Activated effector memory CD4-positive, alpha-beta T cell treated with Interleukin-2 at 50 U/mL for 16 hours (primary cell): ENCODE measurements around the gene ANKRD24.
"Not testable (repeated sequence)": the region's sequence is repeated elsewhere in the genome, so short reads cannot be mapped to it uniquely, and the experiment has no call there.

Experiments used
- DNase-seq: peaks from one replicate; pipeline ENCODE4 v3.0.0-alpha.2; 2020

ANKRD24 gene

DNA sequence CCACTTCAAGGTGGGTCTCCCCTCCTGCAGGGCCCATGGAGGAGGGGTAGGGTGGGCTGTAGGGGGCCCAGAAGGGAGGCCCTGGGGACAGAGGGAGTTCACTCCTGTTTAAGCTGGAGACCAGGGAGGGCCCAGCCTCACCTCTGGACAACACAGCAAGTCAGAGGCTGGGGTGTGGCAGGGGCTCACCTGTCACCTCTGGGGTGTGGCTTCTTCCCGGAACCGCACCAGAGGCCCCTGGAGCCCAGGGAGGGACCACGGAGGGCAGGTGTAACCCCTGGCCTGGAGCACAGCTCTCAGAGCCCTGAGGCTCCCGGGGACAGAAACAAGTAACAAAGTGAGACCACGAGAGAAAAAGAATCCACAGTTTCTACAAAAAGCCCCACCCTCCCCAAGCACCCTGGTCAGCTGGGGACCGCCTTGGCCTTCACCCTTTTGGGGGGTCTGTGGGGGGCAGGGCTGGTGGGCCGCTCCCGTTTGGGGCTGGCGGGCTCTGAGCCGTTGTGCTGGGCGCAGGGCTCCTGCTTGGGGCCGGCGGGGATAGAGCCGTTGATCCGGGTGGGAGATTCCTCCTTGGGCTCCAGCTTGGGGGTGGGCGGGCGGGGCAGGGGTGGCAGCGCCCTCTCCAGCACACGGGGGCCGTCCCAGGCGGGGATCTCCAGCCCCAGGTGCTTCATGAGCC, 8.1 kb upstream of the ANKRD24 start:
- DNase-seq, result no peak

DNA sequence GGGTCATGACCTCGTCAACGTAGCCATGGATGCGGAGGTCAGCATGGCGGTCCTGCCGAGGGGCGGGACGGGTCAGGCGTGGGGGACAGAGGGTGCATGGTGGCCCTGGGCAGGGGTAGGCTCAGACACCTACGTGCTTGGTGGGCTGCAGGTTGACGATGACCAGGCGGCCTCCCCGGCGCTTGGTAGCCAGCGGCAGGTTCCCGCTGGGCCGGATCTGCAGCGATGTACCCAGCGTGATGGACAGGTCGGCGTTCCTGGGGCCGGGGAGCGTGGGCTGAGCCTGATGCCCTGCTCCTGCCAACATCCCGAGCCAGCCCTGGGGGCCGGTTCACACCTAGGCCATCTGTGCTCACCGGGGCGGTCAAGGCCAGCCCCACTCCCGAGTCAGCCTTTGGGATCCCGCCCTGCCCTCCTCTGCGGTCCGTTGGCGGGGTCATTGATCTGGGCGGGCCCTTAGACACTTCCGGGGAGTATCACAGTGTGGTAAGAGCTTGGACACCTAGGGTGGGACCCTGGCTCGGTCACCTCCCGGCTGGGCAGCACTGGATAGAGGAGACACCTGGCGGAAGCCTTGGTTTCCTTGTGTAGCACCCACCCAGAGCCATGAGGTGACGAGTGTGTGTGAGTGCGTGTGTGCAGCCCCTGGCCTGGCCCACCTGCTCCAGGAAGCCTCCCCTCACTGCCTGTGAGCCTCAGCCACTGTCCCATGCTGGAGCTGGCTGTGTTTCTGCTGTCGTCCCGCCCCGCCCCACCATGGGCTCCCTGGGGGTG, 7.4 kb upstream of the ANKRD24 start:
- DNase-seq, result no peak

DNA sequence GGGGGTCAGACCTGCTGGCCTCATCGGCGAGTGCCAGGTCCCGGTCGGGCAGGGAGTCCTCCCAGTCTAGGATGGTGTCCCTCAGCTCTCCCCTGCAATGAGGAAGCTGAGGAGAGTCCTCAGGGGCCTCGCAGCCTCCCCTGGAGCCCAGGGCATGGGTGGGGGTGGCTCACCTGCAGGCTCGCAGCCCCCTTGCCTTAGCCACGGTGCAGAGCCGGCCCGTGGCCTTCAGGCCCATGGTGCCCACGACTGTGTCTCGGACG, 6.9 kb upstream of the ANKRD24 start:
- no peak for DNase-seq

DNA sequence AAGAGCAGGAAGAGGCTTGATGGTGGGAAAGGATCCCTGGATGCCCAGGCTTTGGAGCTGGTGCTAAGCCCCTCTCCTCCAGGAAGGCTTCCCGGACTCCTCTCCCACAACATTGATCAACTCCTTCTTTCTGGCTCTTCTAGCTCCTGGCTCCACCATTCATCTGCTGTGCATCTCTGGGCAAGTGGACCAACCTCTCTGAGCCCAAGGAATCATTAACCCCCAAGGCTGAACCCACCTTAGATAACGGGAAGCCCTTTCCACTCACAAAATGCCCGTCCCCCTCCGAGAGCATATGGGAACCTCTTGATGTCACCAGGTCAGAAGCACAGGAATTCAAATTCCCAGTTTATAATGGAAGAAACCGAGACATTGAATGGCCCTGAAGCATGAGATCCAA, 5.3 kb upstream of the ANKRD24 start:
- DNase-seq, result no peak

DNA sequence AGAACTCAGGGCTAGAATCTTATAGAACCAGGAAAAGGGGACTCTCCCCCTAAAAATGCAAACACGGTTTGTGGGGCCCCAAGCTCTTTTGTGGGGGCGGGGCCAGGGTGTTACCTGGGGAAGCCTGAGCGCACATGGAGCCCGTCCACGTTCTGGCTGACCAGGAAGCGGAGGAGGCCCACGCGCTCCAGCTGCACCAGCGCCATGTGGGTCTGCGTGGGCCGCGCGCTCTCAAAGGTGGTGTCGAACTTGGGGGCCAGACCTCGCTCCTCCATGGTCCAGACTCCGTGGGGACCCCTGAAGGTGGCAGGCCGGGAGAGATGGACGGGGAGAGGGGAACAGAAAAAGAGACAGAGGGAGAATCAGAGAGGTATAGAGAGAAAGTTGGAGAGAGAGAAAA, 3.5 kb upstream of the ANKRD24 start:
- DNase-seq, result no peak

DNA sequence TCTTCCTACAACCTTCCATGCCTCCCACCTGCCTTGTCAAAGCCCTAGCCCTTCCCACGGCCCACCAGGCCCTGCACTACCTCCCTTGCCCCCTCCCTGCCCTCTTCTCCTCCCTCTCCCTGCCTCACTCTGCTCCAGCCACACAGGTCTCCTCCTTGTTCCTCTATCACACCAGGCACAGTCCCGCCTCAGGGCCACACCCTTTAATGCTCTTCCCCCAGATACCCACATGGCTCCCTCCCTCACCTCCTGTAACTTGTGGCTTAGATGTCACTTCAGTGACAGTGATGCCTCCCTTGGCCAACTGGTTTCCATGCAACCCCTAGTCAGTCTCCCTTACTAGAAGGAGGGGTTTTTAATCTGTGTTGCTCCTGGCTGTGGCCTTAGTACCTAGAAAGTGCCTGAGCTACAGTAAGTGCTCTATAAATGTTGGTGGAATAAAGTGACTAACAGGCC, 1.4 kb upstream of the ANKRD24 start:
- DNase-seq, result no peak

DNA sequence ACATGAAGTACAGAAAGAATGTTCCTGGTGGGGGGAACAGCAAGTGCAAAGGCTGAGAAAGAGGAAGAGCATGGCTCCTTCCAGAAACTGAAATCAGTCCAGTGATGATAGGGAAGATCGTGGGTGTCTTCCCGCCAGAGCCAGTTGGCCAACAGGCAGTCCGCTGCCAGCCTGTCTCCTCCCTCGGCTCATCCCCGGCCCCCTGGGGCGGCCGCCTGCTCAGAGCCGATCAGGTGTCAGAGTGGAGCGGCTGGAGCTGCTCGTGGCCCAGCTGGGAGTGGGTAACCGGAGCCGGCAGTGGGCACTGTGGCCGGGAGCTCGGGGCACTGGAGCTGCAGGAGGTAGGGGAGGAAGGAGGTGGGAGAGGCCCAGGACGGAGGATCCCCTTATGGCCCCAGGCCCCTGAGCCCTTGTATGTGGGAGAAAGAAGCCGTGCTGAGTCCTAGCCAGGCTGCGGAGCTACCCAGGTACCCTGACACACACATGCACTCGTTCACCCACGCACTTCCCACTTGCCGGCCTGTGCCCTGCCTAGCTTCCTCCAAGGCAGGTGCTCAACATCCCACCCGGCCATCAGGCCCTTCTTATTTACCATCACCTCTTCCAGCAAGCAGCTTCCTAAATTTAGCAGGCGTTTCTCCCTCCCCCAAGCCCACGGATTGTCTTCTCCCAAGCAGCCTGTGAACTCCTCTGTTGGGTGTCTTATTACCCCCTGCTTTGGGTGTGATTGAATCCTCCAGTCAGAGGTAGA, 1.7 kb downstream of the ANKRD24 start:
- no peak for DNase-seq

DNA sequence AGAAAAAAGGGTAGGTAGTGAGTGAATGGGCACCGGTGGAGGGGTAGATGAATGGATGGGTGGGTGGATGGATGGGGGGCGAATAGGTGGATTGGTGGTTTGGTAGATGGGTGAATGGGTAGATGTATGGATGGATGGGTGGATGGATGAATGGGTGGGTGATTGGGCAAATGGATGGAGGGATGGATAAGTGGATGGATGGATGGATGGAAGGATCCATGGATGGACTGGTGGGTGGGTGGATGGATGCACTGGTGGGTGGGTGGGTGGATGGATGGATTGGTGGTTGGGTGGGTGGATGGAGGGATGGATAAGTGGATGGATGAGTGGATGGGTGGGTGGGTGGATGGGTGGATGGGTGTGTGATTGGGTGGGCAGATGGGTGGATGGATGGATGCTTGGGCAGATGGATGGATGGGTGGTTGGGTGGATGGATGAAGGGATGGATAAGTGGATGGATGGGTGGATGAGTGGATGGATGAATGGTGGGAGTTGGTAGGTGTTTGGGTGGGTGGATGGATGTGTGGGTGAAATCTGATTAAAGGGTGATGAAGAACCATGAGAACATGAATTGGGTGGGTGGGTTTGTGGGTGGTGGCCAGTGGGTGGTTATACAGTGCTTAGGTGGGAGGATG, 2.3 kb downstream of the ANKRD24 start:
- no peak for DNase-seq

DNA sequence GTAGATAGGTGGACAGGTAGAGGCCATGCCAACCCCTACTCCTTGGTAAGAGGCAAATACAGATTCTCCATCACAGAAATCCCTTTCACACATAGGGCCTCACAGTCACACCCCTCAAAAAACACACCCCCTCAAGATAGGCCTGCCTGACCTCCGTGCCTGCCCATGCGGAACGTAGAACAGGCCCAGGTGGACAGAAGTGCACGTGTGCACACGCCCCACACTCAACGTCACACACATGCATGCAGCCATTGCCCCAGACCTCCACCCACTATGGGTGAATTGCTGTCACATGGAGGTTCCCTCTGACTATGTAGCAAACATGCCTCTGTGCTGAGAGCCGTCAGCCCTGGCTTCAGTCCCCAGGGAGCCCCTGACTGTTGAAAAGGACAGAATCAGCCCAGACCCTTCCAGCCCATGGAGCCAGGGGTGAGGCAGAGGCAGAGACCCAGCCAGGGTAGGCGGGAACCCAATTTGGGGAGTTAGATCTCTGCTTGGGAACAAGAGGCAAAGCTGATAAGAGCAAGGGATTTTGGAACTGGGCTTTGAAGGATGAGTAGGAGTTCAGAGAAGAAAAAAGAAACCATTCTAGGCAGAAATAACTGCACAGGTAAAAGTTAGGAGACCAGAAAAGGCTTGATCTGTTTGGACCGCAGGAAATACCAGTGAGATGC, 3.1 kb downstream of the ANKRD24 start:
- DNase-seq, result no peak

DNA sequence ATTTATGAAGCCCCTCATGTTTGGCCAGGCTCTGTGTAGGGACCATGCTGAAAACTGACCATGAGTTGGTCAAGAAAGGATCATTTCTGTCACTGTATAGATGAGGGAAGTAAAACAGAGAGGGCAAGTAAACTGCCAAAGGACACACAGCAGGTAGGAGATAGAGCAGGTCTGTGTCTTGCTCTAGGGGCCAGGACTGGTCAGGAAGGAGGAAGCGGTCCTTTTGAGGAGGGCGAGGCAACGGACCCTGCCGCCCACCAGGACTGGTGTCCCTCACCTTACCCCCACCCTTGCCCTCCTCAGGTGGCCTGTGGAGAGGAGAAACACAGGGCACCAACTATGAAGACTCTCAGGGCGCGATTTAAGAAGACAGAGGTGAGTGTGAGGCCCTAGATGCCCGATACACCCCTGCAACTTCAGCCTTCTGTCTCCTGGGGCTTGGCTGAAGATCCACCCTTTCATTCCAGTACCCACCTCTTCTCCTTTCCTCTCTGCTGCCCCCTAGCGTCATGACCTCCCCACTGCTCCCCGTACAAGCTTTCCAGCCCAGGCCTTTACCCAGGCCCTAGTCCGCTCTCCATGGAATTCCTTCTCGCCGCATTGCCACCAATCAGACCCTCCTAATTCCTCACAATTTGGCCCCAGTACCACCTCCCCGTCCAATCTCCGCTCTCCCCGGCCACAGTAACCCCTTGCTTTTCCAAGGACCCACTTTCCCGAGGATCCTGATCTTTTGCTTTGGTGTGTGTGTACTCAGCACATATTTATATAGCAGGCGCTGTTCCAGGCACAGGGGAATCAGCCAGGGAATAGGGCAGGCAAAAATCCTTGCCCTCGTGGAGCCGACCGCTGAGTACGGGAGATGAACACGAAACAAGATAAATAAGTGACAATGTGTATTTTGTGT, 3.9 kb downstream of the ANKRD24 start:
- DNase-seq, result peak; percentile 53

DNA sequence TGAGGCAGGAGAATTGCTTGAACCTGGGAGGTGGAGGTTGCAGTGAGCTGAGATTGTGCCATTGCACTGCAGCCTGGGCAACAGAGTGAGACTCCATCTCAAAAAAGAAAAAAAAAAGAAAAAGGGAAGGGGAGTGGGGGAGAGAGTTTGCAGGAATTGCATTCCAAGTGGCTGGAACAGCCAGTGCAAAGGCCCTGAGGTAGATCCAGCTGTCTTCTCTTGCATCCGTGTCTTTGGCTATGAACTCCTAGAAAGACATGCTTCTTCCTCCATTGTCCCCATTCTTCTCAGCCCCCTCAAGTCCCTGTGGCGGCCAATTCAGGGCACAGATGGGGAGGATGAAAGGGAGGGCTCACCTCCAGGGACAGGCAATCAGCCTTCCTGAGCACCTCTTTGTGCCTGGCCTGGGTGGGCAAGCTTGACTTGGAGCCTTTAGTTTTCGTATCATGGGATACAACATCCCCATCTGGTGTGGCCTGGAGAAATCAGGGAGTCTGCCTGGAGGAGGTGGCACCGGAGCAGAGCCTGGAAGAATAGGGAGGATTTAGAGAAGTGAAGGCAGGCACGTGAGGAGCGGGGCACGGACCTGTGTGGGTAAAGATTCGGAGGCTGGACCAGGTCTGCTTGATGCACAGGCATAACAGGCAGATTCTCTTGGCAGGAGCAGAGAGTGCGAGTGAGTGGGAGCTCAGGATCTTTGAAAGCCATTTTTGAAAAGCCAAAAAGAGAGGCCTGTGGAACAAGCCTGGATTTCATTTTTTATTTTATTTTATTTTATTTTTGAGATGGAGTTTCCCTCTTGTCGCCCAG, 5.0 kb downstream of the ANKRD24 start:
- DNase-seq, result no peak

DNA sequence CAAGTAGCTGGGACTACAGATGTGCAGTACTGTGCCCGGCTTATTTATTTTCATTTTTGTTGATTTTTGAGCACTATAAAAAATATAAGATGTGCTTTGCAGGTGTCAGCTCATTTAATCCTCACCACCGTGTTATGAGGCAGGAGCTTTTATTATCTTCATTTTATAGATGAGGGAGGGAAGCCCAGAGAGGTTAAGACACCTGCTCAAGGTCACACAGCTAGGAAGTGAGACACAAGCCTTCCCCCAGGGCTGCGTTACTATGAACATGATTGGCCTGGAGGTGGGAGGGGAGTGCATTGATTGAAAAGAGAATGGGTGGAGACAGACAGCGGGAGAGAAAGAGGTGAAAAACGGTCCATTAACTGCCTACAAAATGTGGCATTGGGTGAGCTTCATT, 7.2 kb downstream of the ANKRD24 start:
- no peak for DNase-seq

DNA sequence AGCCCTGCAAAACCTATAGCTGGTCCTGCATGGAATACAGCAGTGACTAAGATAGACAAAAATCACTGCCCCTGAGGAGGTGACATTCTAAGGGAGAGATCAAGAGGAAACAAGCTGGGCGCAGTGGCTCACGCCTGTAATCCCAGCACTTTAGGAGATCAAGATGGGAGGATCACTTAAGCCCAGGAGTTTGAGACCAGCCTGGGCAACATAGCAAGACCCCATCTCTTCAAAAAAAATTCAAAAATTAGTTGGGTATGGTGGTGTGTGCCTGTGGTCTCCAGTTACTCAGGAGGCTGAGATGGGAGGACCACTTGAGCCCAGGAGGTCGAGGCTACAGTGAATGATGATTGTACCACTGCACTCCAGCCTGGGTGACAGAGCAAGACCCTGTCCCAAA, 10.0 kb downstream of the ANKRD24 start:
- not testable (repeated sequence) for DNase-seq

DNA sequence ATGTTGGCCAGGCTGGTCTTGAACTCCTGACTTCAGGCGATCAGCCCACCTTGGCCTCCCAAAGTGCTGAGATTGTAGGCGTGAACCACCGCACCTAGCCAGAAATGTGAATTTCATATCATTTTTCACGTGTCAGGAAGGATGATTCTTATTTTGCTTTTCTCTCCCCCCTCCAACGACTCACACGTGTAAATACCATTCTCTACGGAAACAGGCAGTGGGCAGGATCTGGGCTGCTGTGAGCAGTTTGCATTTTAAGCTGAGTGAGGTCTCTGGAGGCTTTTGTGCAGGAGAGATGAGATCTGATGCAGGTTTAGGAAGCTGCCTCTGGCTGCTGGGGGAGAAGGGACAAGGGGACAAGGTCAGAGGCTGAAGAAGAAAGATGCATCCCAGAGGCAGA, 11.9 kb downstream of the ANKRD24 start:
- DNase-seq, result no peak

DNA sequence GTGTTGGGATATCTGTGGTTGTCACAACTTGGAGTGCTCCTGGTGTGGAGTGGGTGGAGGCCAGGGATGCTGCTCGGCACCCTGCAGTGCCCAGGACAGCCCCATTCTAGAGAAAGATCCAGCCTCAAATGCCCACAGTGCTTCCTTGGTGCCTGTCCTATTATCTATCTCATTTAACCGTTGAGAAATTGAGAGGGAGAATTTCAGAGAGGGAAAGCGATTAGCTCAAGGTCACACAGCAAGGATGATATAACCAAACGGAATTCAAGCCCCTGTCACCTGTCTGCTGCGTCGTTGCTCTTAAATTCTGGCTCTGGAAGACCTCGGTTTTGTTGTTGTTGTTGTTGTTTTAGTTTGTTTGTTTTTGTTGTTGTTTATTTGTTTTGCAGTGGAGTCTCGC, 13.5 kb downstream of the ANKRD24 start:
- no peak for DNase-seq

DNA sequence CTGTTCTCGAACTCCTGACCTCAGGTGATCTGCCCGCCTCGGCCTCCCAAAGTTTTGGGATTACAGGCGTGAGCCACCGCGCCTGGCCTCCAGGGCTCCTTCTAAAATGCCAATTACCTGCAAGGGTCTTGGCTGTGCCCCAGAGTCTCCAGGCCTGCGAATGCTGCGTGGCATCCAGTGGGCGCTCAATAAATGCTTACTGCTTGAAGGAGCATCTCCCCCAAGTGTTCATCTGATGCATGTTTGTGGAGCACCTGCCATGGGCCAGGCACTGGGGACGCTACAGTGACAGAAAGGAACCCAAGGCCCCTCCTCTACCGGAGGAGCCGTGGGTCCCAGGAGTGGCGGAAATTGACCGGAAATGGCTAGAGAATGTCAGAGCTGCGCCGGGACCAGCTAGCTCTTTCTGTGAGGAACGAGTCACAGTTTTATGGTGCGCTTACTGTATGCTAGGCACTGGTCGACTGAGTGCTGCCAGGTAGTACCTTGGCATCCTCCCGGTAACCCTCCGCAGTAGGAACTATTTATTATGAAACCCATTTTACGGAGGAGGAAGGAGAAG, 14.2 kb downstream of the ANKRD24 start:
- no peak for DNase-seq

DNA sequence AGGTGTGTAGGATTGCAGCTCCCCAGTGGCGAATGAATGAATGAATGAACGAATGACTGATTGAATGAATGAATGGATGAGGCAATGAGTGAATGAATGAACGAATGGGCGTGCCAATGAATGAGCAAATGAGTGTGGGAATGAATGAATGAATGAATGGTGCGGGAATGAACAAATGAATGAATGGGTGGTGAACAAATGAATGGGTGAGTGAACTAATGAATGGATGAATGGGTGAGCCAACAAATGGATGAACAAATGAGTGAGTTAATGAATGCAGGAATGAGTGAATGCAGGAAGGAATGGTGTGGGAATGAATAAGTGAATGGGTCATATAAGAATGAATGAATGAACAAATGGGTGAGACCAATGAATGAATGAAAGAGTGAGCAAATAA, 14.7 kb downstream of the ANKRD24 start:
- DNase-seq, result no peak

DNA sequence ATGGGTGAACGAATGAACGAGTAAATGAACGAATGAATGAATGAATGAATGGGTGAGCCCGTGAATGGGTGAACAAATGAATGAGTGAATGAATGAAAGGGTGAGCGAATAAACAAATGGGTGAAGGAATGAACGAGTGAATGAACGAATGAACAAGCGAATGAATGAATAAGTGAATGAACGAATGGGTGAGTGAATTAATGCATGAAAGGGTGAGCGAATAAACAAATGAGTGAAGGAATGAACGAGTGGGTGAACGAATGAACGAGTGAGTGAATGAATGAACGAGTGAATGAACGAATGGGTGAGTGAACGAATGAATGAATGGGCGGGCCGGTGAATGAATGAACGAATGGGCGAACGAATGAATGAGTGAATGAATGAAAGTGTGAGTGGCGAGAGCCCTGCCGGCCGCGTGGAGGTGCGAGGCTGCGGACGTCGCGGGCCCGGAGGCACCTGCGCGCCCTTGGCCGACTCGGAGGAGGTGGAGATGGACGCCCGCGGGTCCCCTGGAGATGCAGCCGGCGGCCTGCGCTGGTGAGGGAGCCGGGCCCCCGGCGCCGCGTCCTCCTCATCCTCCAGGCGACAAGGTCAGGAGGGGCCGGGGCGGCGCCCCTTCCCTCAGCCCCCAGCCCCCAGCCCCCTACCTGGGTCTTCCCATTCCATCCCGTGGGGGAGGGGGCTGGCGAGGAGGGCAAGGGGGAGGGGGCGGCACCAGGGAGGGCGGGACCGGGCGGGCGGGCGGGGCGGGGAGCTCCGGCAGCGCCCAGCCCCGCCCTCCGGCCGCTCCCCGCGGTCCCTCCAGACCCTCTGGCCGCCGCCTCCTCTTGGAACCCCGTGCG, 15.4 kb downstream of the ANKRD24 start:
- no peak for DNase-seq

DNA sequence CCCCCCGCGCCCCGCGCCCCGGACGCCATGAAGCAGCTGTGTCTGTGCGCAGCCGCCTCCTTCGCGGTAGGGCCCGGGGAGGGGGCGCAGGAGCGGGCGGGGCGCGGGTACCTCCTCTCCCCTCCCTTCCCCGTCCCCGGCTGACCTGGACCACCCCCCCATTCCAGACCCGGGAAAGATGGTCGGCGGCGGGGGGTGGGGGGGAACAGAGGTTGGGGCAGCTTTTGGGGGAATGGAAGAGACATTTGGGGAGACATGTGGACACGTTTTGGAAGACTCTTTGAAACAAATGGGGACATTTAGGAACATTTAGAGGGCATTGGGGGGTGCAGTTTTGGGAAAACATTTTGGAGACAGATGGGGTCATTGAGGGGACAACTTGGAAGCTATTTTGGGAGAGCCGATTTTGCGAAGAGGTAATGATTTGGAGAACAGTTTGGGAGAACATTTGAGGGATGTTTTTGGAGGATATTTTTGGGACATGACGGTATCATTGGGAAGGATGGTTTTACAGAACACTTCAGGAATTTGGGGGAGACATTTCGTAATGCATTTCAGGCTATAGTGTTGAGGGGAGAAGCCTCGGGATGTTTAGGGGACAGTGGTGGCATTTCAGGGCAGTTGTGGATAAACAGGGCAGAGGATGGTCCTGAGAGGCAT, 16.1 kb downstream of the ANKRD24 start:
- no peak for DNase-seq
